LNCAP (cell line): ENCODE measurements around the gene ADCY9.

Experiments
- TF ChIP-seq, protein P1 (sequence below): fragments of 450-650 bp; IDR thresholded peaks from 2 replicates; pipeline ENCODE4 v1.5.1; 2017; ENCODE audit warnings: mild to moderate bottlenecking

Gene ADCY9

DNA sequence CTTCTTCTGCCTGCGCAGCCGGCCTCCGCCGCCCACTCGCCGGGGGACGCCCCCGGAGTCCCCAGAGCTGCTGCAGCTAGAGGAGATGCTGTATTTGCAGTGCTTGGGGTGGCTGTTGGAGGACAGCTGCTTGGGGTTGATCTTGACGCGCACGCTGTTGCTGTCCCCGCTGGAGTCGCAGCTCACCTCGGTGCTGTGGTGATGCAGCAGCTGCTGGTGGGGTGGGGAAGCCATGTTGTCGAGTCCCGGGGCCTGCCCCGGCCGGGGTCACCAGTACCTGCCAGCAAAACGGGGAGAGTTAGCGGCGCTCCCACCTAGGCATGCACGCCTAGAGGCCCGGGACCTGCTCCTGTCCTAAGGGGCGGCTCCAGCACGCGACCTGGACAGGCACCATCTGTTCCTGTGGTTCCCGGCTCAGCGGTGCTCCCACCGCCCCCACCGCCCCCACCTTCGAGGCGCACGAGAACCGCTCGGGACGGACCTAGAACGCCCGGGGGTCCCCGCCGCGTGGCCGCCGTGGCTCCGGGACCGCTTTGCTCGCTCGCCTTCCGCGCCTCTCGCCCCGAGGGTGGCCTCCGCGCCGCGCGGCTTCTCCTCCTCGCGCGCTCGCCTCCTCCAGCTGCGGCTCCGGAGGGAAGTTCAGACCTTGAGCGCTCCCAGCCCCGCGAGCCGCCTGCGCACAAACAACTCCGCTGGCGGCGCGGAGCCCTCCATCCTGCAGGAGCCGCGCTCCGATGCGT lies 863 bp downstream of the ADCY9 start:
- TF ChIP-seq, protein P1, sequence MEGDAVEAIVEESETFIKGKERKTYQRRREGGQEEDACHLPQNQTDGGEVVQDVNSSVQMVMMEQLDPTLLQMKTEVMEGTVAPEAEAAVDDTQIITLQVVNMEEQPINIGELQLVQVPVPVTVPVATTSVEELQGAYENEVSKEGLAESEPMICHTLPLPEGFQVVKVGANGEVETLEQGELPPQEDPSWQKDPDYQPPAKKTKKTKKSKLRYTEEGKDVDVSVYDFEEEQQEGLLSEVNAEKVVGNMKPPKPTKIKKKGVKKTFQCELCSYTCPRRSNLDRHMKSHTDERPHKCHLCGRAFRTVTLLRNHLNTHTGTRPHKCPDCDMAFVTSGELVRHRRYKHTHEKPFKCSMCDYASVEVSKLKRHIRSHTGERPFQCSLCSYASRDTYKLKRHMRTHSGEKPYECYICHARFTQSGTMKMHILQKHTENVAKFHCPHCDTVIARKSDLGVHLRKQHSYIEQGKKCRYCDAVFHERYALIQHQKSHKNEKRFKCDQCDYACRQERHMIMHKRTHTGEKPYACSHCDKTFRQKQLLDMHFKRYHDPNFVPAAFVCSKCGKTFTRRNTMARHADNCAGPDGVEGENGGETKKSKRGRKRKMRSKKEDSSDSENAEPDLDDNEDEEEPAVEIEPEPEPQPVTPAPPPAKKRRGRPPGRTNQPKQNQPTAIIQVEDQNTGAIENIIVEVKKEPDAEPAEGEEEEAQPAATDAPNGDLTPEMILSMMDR = no peak

DNA sequence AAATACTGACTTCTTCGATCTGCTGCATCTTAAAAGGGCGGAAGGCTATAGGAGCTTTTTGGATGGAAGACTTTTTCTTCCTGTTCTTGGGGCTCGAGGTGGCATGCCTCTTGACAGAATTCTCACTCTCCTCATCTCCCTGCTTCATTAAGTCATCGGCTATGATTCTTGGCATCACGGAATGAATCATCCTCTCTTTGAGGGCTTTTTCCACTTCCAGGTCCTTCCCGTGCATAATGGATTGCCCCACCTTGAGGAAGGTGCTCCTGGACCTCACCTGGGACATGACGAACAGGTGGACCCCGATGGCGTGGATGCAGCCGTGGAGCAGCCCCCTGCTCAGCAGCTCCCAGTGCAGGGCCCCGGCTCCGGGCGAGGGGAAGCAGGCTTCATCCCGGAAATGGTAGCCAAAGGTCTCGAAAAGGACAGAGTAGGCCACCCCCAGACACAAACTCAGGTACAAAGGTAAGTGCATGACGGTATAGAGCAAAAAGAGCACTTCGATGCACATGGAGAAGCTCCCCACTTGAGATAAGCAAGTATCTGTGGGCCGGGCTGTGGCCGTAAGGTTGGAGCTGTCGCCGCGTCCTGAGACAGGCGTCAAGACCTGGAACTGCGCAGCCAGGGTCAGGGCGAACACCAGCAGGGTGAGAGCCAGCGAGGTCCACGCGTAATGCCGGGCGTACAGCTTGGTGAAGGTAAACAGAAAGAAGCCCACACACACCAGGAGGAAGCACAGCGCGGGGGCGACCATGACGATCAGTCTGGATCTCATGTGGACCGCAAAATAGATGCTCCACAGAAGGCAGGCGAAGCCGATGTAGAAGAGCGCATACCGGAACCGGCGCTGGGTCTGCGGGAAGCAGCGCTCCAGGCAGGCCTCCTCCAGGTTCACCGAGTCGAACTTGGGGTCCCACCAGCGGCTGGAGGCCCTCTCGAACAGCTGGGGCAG lies 1.7 kb downstream of the ADCY9 start:
- TF ChIP-seq, protein P1 = no peak

DNA sequence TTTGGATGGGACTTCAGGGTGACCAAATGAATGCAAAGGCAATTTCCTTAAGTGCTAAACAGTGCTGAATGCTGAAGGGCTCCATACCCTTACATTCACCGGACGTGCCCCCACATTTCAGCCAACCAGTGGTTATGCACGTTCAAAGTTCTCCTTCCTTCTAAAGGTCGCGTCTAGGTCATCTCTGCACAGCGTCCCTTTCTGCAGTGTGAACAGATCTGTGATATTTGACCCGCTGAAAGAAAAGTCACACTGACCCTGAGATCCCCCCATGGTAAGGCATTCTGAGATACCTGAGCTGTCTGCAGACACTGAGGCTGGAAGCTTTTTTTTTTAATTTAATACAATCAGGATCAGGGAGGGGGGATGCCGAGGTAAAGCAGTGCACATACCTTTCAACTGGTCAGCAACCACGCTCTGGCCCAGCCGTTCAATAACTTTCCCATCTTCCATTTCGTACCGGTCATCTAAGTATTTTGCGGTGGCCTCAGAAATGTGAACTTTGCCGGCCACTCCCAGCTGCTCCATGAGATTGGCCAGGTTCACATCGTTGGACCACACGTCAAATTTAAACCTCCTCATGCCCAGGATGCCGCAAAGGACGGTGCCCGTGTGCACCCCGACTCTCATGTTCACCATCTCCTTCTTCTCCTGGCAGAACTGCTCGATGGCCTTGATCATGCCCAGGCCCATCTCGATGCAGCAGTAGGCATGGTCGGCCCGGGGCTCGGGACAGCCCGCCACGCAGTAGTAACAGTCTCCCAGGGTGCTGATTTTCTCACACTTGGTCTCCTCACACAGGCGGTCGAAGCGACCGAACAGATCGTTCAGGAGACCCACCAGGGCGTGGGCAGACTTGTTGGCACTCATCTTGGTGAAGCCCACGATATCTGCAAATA lies 2.6 kb downstream of the ADCY9 start:
- TF ChIP-seq, protein P1 = no peak

DNA sequence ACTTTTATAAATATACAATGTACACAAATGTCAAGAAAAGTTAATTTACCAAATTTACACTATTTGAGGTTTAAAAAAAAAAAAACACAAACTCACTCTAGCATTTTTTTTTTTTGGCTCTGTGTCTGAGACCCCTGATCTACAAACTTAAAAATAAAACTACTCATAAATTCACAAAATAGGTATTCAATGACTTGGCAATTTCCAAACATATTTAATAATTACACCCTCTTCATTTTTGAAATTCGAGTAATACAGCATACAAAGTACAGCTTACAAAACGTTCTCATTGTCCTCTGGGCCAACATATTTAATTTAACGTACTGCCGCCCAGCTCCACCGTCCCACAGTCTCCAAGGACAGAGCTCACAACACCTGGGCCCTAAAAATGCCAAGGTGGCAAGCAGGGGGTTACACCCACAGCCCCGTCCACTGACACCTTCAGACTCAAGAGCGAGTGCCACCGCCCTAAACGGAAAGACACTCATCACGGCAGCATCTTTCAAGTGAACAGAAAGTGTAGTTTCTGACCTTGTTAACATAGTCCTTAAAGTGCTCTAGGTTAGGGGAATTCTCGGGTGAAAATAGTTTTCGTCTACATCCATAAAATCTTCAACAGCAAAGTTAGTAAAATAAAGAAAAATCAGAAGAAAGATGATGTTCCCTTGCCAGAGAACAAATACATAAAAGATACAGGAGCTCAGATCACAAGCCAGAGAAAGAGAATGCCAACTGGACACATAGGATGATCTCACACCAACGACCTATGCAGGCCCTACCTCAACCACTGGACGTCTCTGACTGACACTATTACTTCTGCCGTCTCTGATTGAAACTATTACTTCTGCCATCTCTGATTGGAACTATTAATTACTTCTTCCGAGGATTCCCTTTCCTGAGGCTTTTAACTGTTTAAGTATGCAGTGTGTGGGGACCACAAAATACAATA lies 4.2 kb downstream of the ADCY9 start:
- TF ChIP-seq, protein P1 = no peak

DNA sequence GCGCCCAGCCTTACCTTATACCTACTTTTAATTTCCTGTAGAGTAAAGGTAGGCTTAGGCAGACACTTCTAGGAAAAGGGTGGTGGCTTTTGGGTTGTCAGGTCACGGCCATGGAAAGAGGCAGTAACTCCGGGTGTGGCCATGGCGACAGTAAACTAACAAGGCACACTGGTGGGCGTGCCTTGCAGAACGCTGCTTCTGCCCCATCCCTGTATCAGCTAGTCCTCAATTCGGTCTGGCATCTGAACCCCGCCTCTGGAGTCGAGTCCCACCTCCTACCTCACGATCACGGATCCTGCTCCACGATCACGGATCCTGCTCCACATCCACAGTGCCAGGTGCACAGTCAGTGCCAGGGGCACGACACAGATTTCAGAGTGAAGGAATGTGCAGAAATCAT lies 5.6 kb downstream of the ADCY9 start:
- TF ChIP-seq, protein P1 = no peak

DNA sequence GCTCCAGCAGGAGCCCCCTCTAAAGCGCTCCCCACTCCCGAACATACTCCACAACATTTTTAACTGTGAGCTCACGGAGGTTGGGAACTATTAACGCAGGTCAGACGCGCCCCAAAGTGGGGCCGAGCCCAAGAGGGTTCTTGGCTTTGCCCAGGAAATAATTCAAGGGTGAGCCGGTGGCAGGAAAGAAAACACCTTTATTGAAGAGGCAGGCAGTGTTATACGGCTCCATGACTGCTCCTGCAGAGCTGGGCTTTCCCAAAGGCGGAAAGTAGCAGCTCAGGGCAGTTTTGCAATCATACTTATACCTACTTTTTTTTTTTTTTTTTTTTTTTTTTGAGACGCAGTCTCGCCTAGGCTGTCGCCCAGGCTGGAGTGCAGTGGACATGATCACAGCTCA lies 6.2 kb downstream of the ADCY9 start:
- TF ChIP-seq, protein P1 = no peak
